GM10847 (cell line): ENCODE data around the gene EFNB1.

Source experiments
- POLR2A ChIP-seq: IDR thresholded peaks from 2 replicates; pipeline ENCODE4 v1.6.1; 2011; ENCODE audit not compliant: insufficient read length; ENCODE audit errors: extremely low read depth

The EFNB1 gene

DNA sequence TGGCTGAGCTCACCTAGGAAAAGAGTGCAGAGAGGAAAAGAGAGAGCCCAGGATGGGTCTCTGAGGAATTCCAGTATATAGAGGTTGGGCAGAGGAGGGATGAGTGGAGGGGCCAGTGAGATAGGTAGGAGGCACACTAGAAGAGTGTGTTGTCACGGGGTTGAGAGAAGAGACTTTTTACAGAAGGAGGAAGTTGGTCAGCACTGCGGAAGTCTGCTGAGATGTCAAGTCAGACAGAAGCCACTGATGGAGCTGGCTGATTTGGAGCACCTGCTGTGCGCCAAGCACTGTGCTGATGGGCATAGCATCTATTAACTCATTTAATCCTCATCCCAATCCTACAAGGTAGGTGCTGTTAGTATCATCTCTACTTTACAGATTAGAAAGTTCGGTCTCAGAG is 60.4 kb downstream of the EFNB1 start:
- no peak for TF ChIP-seq POLR2A
